WTC11 (cell line): ENCODE results near the gene NANP. TPM values are rescaled to one million over a fixed set of nuclear protein-coding genes. Genes with fewer than 3 reads are reported as not detected.
"Not testable (repeated sequence)": the region's sequence is repeated elsewhere in the genome, so short reads cannot be mapped to it uniquely, and the experiment has no call there.

Source experiments
- ATAC-seq: fragments of 200-7000 bp; cut with Tn5 transposase; 2 replicates; pipeline ENCODE4 v1.10.0; 2021; ENCODE audit warnings: mild to moderate bottlenecking, moderate library complexity
- CTCF ChIA-PET: fragments of 300-600 bp; sonication (Branson Sonifier 250); formaldehyde crosslinking; loops from one replicate; lab custom pipeline; 2021; ENCODE audit warnings: antibody characterized with exemption; lab: Charles Lee
- POLR2A ChIA-PET: fragments of 350-600 bp; sonication (Branson Sonifier 250); formaldehyde crosslinking; loops from one replicate; lab custom pipeline; 2021; ENCODE audit warnings: antibody characterized with exemption; lab: Charles Lee
- DNase-seq: peaks from one replicate; pipeline ENCODE4 v3.0.0; 2021; ENCODE audit warnings: low spot score
- H3K27ac Mint-ChIP-seq: 2 replicates; pipeline ENCODE4 v1.8.0; 2021; ENCODE audit warnings: mixed read lengths
- H3K27me3 Mint-ChIP-seq: 2 replicates; pipeline ENCODE4 v1.8.0; 2021; ENCODE audit warnings: low read depth, mild to moderate bottlenecking, moderate library complexity, mixed read lengths
- H3K36me3 Mint-ChIP-seq: 2 replicates; pipeline ENCODE4 v1.8.0; 2021; ENCODE audit warnings: mixed read lengths
- H3K4me1 Mint-ChIP-seq: 2 replicates; pipeline ENCODE4 v1.8.0; 2022; ENCODE audit warnings: mixed read lengths
- H3K4me3 Mint-ChIP-seq: 2 replicates; pipeline ENCODE4 v1.8.0; 2021; ENCODE audit warnings: mild to moderate bottlenecking, moderate library complexity, mixed read lengths
- H3K9me3 Mint-ChIP-seq: 2 replicates; pipeline ENCODE4 v1.8.0; 2021; ENCODE audit warnings: mixed read lengths
- ATF1 ChIP-seq: sonication (generic); formaldehyde crosslinking; IDR thresholded peaks from 2 replicates; pipeline ENCODE4 v1.8.1; 2023; ENCODE audit warnings: mild to moderate bottlenecking, moderate library complexity, missing genetic modification reagents
- FOXJ3 ChIP-seq: sonication (generic); formaldehyde crosslinking; IDR thresholded peaks from 2 replicates; pipeline ENCODE4 v1.9.0; 2021; ENCODE audit warnings: missing genetic modification reagents, mild to moderate bottlenecking, borderline replicate concordance
- GABPB1 ChIP-seq: sonication (generic); formaldehyde crosslinking; IDR thresholded peaks from 2 replicates; pipeline ENCODE4 v1.8.1; 2023; ENCODE audit warnings: mild to moderate bottlenecking, missing genetic modification reagents
- ZNF219 ChIP-seq: sonication (generic); formaldehyde crosslinking; IDR thresholded peaks from 2 replicates; pipeline ENCODE4 v1.8.0; 2023; ENCODE audit warnings: missing genetic modification reagents, mild to moderate bottlenecking, borderline replicate concordance
- total RNA-seq: library from RNA; stranded (reverse); gene quantifications from 3 replicates; pipeline ENCODE4 v1.2.3, GENCODE V29; 2021
- TF ChIP-seq, protein P1 (sequence below): sonication (generic); formaldehyde crosslinking; IDR thresholded peaks from 2 replicates; pipeline ENCODE4 v1.8.0; 2023; ENCODE audit warnings: missing genetic modification reagents, mild to moderate bottlenecking, borderline replicate concordance
- TF ChIP-seq, protein P2 (sequence below): sonication (generic); formaldehyde crosslinking; IDR thresholded peaks from 2 replicates; pipeline ENCODE4 v1.8.1; 2023; ENCODE audit warnings: mild to moderate bottlenecking, missing genetic modification reagents, borderline replicate concordance
- TF ChIP-seq, protein P3 (sequence below): fragments of 250-450 bp; sonication (Bioruptor Pico); IDR thresholded peaks from 2 replicates; pipeline ENCODE4 v2.1.2; 2022; ENCODE audit warnings: mild to moderate bottlenecking, moderate library complexity
- TF ChIP-seq, protein P4 (sequence below): sonication (generic); formaldehyde crosslinking; IDR thresholded peaks from 2 replicates; pipeline ENCODE4 v1.8.0; 2022; ENCODE audit warnings: missing genetic modification reagents
- TF ChIP-seq, protein P5 (sequence below): sonication (generic); formaldehyde crosslinking; IDR thresholded peaks from 2 replicates; pipeline ENCODE4 v1.8.1; 2023; ENCODE audit warnings: mild to moderate bottlenecking, missing genetic modification reagents, moderate library complexity
- TF ChIP-seq, protein P6 (sequence below): sonication (generic); formaldehyde crosslinking; IDR thresholded peaks from 2 replicates; pipeline ENCODE4 v1.8.0; 2022; ENCODE audit warnings: mild to moderate bottlenecking, missing genetic modification reagents

Gene NANP
- total RNA-seq, 1 experiment from 2014 or later = 4.8 TPM

DNA sequence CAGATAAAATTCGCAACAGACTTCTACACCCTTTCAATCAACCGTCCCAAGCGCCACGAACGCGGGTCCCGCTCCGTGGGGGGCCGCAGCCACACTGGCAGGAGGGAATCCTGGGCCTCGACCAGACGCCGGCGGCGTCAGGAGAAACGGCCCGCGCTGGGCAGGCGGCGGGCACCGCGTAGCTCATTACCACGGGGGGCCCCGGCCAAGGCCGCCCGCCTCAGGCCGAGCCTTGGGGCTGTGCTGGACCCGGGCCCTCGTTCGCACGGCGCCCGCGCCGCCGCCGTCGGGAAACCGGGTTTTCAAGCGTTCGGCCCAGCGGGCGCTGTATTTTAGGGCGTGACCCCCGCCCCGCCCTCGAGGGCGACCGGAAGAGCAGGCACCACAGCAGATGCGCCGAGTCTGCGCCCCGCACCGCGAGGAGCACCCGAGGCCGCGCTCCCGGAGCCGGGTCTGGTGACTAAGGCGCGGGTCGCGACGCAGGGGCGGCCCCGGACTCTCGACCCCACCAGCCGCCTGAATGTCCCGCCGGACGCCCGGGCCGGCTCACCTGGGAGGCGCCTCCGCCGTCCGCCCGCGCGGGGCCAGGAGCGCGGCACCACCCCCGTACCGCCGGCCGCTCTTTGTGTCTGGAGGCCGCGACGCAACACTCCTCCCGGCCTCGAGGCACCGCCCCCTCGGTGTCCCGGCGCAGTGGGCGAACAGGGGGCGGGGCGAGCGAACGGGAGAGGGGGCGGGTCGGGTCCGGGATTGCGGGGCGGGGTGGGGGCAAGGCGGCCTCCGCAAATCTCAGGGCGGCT lies 38.7 kb downstream of the NANP start, which contains the start of gene NINL (continued):
- TF ChIP-seq ZNF219 (CRISPR knock-in tag) (peak; percentile 65; the same call in 1 of the 2 replicates), GABPB1 (CRISPR knock-in tag) (peak; percentile 59), ATF1 (no peak), FOXJ3 (CRISPR knock-in tag) (no peak)
- TF ChIP-seq, protein P1, sequence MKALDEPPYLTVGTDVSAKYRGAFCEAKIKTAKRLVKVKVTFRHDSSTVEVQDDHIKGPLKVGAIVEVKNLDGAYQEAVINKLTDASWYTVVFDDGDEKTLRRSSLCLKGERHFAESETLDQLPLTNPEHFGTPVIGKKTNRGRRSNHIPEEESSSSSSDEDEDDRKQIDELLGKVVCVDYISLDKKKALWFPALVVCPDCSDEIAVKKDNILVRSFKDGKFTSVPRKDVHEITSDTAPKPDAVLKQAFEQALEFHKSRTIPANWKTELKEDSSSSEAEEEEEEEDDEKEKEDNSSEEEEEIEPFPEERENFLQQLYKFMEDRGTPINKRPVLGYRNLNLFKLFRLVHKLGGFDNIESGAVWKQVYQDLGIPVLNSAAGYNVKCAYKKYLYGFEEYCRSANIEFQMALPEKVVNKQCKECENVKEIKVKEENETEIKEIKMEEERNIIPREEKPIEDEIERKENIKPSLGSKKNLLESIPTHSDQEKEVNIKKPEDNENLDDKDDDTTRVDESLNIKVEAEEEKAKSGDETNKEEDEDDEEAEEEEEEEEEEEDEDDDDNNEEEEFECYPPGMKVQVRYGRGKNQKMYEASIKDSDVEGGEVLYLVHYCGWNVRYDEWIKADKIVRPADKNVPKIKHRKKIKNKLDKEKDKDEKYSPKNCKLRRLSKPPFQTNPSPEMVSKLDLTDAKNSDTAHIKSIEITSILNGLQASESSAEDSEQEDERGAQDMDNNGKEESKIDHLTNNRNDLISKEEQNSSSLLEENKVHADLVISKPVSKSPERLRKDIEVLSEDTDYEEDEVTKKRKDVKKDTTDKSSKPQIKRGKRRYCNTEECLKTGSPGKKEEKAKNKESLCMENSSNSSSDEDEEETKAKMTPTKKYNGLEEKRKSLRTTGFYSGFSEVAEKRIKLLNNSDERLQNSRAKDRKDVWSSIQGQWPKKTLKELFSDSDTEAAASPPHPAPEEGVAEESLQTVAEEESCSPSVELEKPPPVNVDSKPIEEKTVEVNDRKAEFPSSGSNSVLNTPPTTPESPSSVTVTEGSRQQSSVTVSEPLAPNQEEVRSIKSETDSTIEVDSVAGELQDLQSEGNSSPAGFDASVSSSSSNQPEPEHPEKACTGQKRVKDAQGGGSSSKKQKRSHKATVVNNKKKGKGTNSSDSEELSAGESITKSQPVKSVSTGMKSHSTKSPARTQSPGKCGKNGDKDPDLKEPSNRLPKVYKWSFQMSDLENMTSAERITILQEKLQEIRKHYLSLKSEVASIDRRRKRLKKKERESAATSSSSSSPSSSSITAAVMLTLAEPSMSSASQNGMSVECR (CRISPR knock-in tag) = peak; percentile 72
- TF ChIP-seq, protein P2, sequence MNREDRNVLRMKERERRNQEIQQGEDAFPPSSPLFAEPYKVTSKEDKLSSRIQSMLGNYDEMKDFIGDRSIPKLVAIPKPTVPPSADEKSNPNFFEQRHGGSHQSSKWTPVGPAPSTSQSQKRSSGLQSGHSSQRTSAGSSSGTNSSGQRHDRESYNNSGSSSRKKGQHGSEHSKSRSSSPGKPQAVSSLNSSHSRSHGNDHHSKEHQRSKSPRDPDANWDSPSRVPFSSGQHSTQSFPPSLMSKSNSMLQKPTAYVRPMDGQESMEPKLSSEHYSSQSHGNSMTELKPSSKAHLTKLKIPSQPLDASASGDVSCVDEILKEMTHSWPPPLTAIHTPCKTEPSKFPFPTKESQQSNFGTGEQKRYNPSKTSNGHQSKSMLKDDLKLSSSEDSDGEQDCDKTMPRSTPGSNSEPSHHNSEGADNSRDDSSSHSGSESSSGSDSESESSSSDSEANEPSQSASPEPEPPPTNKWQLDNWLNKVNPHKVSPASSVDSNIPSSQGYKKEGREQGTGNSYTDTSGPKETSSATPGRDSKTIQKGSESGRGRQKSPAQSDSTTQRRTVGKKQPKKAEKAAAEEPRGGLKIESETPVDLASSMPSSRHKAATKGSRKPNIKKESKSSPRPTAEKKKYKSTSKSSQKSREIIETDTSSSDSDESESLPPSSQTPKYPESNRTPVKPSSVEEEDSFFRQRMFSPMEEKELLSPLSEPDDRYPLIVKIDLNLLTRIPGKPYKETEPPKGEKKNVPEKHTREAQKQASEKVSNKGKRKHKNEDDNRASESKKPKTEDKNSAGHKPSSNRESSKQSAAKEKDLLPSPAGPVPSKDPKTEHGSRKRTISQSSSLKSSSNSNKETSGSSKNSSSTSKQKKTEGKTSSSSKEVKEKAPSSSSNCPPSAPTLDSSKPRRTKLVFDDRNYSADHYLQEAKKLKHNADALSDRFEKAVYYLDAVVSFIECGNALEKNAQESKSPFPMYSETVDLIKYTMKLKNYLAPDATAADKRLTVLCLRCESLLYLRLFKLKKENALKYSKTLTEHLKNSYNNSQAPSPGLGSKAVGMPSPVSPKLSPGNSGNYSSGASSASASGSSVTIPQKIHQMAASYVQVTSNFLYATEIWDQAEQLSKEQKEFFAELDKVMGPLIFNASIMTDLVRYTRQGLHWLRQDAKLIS = no peak
- TF ChIP-seq, protein P3, sequence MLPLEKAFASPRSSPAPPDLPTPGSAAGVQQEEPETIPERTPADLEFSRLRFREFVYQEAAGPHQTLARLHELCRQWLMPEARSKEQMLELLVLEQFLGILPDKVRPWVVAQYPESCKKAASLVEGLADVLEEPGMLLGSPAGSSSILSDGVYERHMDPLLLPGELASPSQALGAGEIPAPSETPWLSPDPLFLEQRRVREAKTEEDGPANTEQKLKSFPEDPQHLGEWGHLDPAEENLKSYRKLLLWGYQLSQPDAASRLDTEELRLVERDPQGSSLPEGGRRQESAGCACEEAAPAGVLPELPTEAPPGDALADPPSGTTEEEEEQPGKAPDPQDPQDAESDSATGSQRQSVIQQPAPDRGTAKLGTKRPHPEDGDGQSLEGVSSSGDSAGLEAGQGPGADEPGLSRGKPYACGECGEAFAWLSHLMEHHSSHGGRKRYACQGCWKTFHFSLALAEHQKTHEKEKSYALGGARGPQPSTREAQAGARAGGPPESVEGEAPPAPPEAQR (CRISPR knock-in tag) = no peak
- TF ChIP-seq, protein P4, sequence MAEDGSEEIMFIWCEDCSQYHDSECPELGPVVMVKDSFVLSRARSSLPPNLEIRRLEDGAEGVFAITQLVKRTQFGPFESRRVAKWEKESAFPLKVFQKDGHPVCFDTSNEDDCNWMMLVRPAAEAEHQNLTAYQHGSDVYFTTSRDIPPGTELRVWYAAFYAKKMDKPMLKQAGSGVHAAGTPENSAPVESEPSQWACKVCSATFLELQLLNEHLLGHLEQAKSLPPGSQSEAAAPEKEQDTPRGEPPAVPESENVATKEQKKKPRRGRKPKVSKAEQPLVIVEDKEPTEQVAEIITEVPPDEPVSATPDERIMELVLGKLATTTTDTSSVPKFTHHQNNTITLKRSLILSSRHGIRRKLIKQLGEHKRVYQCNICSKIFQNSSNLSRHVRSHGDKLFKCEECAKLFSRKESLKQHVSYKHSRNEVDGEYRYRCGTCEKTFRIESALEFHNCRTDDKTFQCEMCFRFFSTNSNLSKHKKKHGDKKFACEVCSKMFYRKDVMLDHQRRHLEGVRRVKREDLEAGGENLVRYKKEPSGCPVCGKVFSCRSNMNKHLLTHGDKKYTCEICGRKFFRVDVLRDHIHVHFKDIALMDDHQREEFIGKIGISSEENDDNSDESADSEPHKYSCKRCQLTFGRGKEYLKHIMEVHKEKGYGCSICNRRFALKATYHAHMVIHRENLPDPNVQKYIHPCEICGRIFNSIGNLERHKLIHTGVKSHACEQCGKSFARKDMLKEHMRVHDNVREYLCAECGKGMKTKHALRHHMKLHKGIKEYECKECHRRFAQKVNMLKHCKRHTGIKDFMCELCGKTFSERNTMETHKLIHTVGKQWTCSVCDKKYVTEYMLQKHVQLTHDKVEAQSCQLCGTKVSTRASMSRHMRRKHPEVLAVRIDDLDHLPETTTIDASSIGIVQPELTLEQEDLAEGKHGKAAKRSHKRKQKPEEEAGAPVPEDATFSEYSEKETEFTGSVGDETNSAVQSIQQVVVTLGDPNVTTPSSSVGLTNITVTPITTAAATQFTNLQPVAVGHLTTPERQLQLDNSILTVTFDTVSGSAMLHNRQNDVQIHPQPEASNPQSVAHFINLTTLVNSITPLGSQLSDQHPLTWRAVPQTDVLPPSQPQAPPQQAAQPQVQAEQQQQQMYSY (CRISPR knock-in tag) = peak; percentile 56
- TF ChIP-seq, protein P5, sequence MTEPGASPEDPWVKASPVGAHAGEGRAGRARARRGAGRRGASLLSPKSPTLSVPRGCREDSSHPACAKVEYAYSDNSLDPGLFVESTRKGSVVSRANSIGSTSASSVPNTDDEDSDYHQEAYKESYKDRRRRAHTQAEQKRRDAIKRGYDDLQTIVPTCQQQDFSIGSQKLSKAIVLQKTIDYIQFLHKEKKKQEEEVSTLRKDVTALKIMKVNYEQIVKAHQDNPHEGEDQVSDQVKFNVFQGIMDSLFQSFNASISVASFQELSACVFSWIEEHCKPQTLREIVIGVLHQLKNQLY (CRISPR knock-in tag) = no peak
- TF ChIP-seq, protein P6, sequence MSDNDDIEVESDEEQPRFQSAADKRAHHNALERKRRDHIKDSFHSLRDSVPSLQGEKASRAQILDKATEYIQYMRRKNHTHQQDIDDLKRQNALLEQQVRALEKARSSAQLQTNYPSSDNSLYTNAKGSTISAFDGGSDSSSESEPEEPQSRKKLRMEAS (CRISPR knock-in tag) = peak; percentile 43; the same call in 1 of the 2 replicates

DNA sequence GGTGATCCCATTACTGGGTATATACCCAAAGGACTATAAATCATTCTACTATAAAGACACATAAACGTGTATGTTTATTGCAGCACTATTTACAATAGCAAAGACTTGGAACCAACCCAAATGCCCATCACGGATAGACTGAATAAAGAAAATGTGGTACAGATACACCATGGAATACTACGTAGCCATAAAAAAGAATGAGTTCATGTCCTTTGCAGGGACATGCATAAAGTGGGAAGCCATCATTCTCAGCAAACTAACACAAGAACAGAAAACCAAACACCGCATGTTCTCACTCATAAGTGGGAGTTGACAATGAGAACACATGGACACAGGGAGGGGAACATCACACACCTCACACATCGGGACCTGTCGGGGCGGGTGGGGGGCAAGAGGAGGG lies 40.2 kb downstream of the NANP start:
- peak overlapping the region; percentile 65; the same call in 1 of the 2 replicates for H3K27ac Mint-ChIP-seq
- H3K36me3 Mint-ChIP-seq = peaks cover 23% of the 10 kb centered on the region
- CTCF ChIA-PET, H3K9me3 Mint-ChIP-seq, H3K27me3 Mint-ChIP-seq, POLR2A ChIA-PET, ATAC-seq, DNase-seq: not testable (repeated sequence)
- peaks cover 35% of the 10 kb centered on the region for H3K4me1 Mint-ChIP-seq
- H3K4me3 Mint-ChIP-seq = peak overlapping the region; percentile 65
